ENCODE results near the gene ITK.

DNA sequence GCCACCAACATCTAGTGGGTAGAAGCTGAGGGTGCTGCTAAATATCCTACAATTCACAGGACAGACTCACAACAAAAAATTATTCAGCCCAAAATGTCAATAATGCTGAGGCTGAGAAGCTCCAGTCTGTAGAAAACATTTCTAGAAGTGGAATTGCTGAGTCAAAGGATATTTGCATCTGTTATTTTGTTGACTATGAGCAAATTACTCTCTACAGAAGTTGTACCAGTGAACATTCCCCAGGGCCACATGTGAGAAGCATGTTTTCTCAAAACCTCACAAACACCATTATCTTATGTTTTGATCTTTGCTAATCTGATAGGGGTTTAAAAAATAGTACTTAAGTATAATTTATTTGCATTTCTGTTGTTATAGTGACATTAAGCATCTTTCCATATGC lies 15.4 kb downstream of the ITK start:
- TF ChIP-seq, protein P1, sequence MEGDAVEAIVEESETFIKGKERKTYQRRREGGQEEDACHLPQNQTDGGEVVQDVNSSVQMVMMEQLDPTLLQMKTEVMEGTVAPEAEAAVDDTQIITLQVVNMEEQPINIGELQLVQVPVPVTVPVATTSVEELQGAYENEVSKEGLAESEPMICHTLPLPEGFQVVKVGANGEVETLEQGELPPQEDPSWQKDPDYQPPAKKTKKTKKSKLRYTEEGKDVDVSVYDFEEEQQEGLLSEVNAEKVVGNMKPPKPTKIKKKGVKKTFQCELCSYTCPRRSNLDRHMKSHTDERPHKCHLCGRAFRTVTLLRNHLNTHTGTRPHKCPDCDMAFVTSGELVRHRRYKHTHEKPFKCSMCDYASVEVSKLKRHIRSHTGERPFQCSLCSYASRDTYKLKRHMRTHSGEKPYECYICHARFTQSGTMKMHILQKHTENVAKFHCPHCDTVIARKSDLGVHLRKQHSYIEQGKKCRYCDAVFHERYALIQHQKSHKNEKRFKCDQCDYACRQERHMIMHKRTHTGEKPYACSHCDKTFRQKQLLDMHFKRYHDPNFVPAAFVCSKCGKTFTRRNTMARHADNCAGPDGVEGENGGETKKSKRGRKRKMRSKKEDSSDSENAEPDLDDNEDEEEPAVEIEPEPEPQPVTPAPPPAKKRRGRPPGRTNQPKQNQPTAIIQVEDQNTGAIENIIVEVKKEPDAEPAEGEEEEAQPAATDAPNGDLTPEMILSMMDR (IDR thresholded peaks at IDR 0.05): no peak
- TF ChIP-seq POLR2A (IDR thresholded peaks at IDR 0.05): no peak
